Measurements from ENCODE around the gene PIEZO1.

DNA sequence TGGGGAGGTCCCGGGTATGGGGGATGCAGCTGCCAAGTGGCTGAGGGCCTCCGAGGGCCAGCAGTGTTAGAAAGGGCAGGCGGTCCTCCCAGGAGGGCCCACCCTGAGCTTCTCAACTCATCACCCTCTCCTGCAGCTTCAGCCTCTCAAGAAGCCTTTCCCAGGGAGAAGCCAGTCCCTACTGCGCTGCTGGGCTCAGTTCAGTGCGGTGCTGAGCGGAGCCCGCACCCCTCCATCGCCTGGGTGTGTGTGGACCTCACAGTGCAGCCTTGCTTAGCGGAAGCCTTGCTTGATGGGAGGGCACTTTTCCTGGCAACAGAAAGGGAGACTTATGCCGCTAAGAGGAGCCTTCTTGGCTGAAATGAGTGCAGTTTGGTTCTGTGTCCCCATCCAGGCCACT is 30.2 kb upstream of the PIEZO1 start:
- TF ChIP-seq, protein P1, sequence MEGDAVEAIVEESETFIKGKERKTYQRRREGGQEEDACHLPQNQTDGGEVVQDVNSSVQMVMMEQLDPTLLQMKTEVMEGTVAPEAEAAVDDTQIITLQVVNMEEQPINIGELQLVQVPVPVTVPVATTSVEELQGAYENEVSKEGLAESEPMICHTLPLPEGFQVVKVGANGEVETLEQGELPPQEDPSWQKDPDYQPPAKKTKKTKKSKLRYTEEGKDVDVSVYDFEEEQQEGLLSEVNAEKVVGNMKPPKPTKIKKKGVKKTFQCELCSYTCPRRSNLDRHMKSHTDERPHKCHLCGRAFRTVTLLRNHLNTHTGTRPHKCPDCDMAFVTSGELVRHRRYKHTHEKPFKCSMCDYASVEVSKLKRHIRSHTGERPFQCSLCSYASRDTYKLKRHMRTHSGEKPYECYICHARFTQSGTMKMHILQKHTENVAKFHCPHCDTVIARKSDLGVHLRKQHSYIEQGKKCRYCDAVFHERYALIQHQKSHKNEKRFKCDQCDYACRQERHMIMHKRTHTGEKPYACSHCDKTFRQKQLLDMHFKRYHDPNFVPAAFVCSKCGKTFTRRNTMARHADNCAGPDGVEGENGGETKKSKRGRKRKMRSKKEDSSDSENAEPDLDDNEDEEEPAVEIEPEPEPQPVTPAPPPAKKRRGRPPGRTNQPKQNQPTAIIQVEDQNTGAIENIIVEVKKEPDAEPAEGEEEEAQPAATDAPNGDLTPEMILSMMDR (IDR thresholded peaks at IDR 0.05; ENCODE audit: low read depth, low read length): no peak
- TF ChIP-seq POLR2A (IDR thresholded peaks at IDR 0.05; ENCODE audit: extremely low read depth, insufficient read length): no peak
- no peak for TF ChIP-seq MYC (IDR thresholded peaks at IDR 0.05; ENCODE audit: low read depth, low read length)
